Neutrophil (primary cell): ENCODE data around the gene AHRR.
"Not testable (repeated sequence)": the region's sequence is repeated elsewhere in the genome, so short reads cannot be mapped to it uniquely, and the experiment has no call there.

ENCODE experiments used
- H3K27ac ChIP-seq: fragments of 200-600 bp; sonication (generic); 2 replicates; pipeline ENCODE4 v1.5.1; 2016; ENCODE audit warnings: mild to moderate bottlenecking, moderate library complexity
- H3K27me3 ChIP-seq: fragments of 200-600 bp; sonication (generic); 2 replicates; pipeline ENCODE4 v1.6.0; 2016; ENCODE audit warnings: mild to moderate bottlenecking
- H3K36me3 ChIP-seq: fragments of 200-600 bp; sonication (generic); 2 replicates; pipeline ENCODE4 v1.5.1; 2017
- H3K4me1 ChIP-seq, 2 experiments: fragments of 200-600 bp in 1 of 2; sonication (generic) in 1 of 2; 1 replicate in 1 of 2; 2 replicates in 1 of 2; pipeline versions ENCODE4 v1.5.1 to v1.6.1; 2013 to 2016; ENCODE audit warnings: low read depth in 1 of 2, low read length in 1 of 2, mild to moderate bottlenecking in 1 of 2, moderate library complexity in 1 of 2; ENCODE audit not compliant: control insufficient read depth in 1 of 2, insufficient read depth in 1 of 2
- H3K4me3 ChIP-seq, 2 experiments: fragments of 200-600 bp in 1 of 2; sonication (generic) in 1 of 2; 1 replicate in 1 of 2; 2 replicates in 1 of 2; pipeline ENCODE4 v1.5.1; 2013 to 2016; ENCODE audit warnings: low read depth in 1 of 2, low read length in 1 of 2, mild to moderate bottlenecking in 1 of 2, moderate library complexity in 1 of 2
- H3K9me3 ChIP-seq: fragments of 200-600 bp; sonication (generic); 2 replicates; pipeline ENCODE4 v1.5.1; 2016
- CTCF ChIP-seq: fragments of 200-600 bp; sonication (generic); IDR thresholded peaks from 2 replicates; pipeline ENCODE4 v1.5.1; 2016; ENCODE audit warnings: antibody characterized with exemption

Gene AHRR

GRCh38 chr5:296207-296606, 25.3 kb upstream of the AHRR start:
- H3K4me3 ChIP-seq, H3K27me3 ChIP-seq: not testable (repeated sequence)

GRCh38 chr5:296954-297353, 24.6 kb upstream of the AHRR start:
- H3K4me1 ChIP-seq, H3K27me3 ChIP-seq, H3K9me3 ChIP-seq, H3K27ac ChIP-seq, H3K4me3 ChIP-seq, H3K36me3 ChIP-seq: not testable (repeated sequence)

More at GRCh38 chr5:296207-296606, 25.3 kb upstream of the AHRR start:
- H3K4me1 ChIP-seq, H3K9me3 ChIP-seq, H3K27ac ChIP-seq, H3K36me3 ChIP-seq: not testable (repeated sequence)

GRCh38 chr5:297448-297847, 24.1 kb upstream of the AHRR start:
- not testable (repeated sequence) for H3K36me3 ChIP-seq

GRCh38 chr5:297991-298736, 23.4 kb upstream of the AHRR start:
- not testable (repeated sequence) for H3K4me3 ChIP-seq, H3K4me1 ChIP-seq, H3K36me3 ChIP-seq

More at GRCh38 chr5:297448-297847, 24.1 kb upstream of the AHRR start:
- not testable (repeated sequence) for H3K4me3 ChIP-seq, H3K4me1 ChIP-seq, H3K27me3 ChIP-seq, H3K9me3 ChIP-seq, H3K27ac ChIP-seq

GRCh38 chr5:298737-299125, 22.8 kb upstream of the AHRR start:
- Histone ChIP-seq H3K9me3 (no peaks in the 10 kb centered on the region), H3K4me1 (no peaks in the 10 kb centered on the region), H3K36me3 (no peaks in the 10 kb centered on the region), H3K27ac (no peak overlapping the region), H3K4me3 (no peak overlapping the region), H3K27me3 (no peaks in the 10 kb centered on the region)
- TF ChIP-seq CTCF, result no peak

More at GRCh38 chr5:297991-298736, 23.4 kb upstream of the AHRR start:
- H3K27me3 ChIP-seq, H3K9me3 ChIP-seq, H3K27ac ChIP-seq: not testable (repeated sequence)

GRCh38 chr5:299921-300320, 21.6 kb upstream of the AHRR start:
- H3K27me3 ChIP-seq, H3K27ac ChIP-seq, H3K4me3 ChIP-seq, H3K9me3 ChIP-seq, H3K4me1 ChIP-seq, H3K36me3 ChIP-seq: not testable (repeated sequence)

GRCh38 chr5:300691-301435, 20.7 kb upstream of the AHRR start:
- H3K4me3 ChIP-seq, H3K27ac ChIP-seq, H3K4me1 ChIP-seq, H3K27me3 ChIP-seq, H3K9me3 ChIP-seq: not testable (repeated sequence)
- H3K36me3 ChIP-seq, result peaks cover 10% of the 10 kb centered on the region

GRCh38 chr5:302416-302815, 19.1 kb upstream of the AHRR start:
- not testable (repeated sequence) for H3K27ac ChIP-seq, H3K27me3 ChIP-seq, H3K4me3 ChIP-seq, H3K4me1 ChIP-seq, H3K9me3 ChIP-seq
- H3K36me3 ChIP-seq, result peaks cover 26% of the 10 kb centered on the region

- Histone ChIP-seq H3K9me3 (no peaks in the 10 kb centered on the region), H3K27me3 (no peaks in the 10 kb centered on the region), H3K36me3 (peaks cover 31% of the 10 kb centered on the region), H3K27ac (no peak overlapping the region), H3K4me1 (no peaks in the 10 kb centered on the region), H3K4me3 (no peak overlapping the region)
- TF ChIP-seq CTCF, result no peak
These were observed 18.5 kb upstream of the AHRR start for GRCh38 chr5:302966-303365.

- not testable (repeated sequence) for H3K27ac ChIP-seq, H3K9me3 ChIP-seq, H3K4me3 ChIP-seq, H3K27me3 ChIP-seq, H3K4me1 ChIP-seq
- H3K36me3 ChIP-seq, result peaks cover 38% of the 10 kb centered on the region
These were observed 17.8 kb upstream of the AHRR start for GRCh38 chr5:303741-304140.
